Measurements from ENCODE around the gene INCENP.
A peak's percentile ranks its signal among the peaks of the same experiment; 100 is the strongest.
"Not testable (repeated sequence)": the region's sequence is repeated elsewhere in the genome, so short reads cannot be mapped to it uniquely, and the experiment has no call there.

INCENP gene

GRCh38 chr11:62123669-62124185 is at the start of gene INCENP:
TSS of gene INCENP (plus strand) at chr11:62124011. CDS start at chr11:62128162, 4,151 bp downstream.
- peak; percentile 99 for DNase-seq (ENCODE audit: low spot score)

- no peak for DNase-seq (ENCODE audit: low spot score)
Observed at GRCh38 chr11:62075438-62075837, 48.4 kb upstream of the INCENP start.

- peak; percentile 4 for DNase-seq (ENCODE audit: low spot score)
Observed at GRCh38 chr11:62077132-62077531, 46.7 kb upstream of the INCENP start.

- peak; percentile 92 for DNase-seq (ENCODE audit: low spot score)
Observed at GRCh38 chr11:62081378-62082291, 42.2 kb upstream of the INCENP start.

- DNase-seq (ENCODE audit: low spot score), result no peak
Observed at GRCh38 chr11:62082292-62082657, 41.5 kb upstream of the INCENP start.

GRCh38 chr11:62084801-62085200 is 39.0 kb upstream of the INCENP start:
- not testable (repeated sequence) for DNase-seq (ENCODE audit: low spot score)

GRCh38 chr11:62087694-62088093 is 36.1 kb upstream of the INCENP start:
- DNase-seq (ENCODE audit: low spot score), result no peak

GRCh38 chr11:62088331-62088933 is 35.4 kb upstream of the INCENP start:
- DNase-seq (ENCODE audit: low spot score), result peak; percentile 9

- no peak for DNase-seq (ENCODE audit: low spot score)
Observed at GRCh38 chr11:62103141-62103540, 20.7 kb upstream of the INCENP start.

- no peak for DNase-seq (ENCODE audit: low spot score)
Observed at GRCh38 chr11:62103986-62104385, 19.8 kb upstream of the INCENP start.

GRCh38 chr11:62104816-62105653 is 18.8 kb upstream of the INCENP start:
- peak; percentile 28 for DNase-seq (ENCODE audit: low spot score)

GRCh38 chr11:62105667-62106191 is 18.1 kb upstream of the INCENP start:
- DNase-seq (ENCODE audit: low spot score), result no peak

GRCh38 chr11:62108017-62108750 is 15.6 kb upstream of the INCENP start:
- peak; percentile 71 for DNase-seq (ENCODE audit: low spot score)

GRCh38 chr11:62108971-62109404 is 14.8 kb upstream of the INCENP start:
- DNase-seq (ENCODE audit: low spot score), result peak; percentile 63

- DNase-seq (ENCODE audit: low spot score), result no peak
Observed at GRCh38 chr11:62115085-62115694, 8.6 kb upstream of the INCENP start.

- no peak for DNase-seq (ENCODE audit: low spot score)
Observed at GRCh38 chr11:62116451-62116850, 7.4 kb upstream of the INCENP start.

- DNase-seq (ENCODE audit: low spot score), result no peak
Observed at GRCh38 chr11:62119569-62119968, 4.2 kb upstream of the INCENP start.

- DNase-seq (ENCODE audit: low spot score), result no peak
Observed at GRCh38 chr11:62120001-62120400, 3.8 kb upstream of the INCENP start.

- no peak for DNase-seq (ENCODE audit: low spot score)
Observed at GRCh38 chr11:62120431-62120830, 3.4 kb upstream of the INCENP start.

- no peak for DNase-seq (ENCODE audit: low spot score)
Observed at GRCh38 chr11:62122076-62122475, 1.7 kb upstream of the INCENP start.

Measured in kidney tubule cell (primary cell).